ENCODE results near the gene PHKA1. TPM values are rescaled to one million over a fixed set of nuclear protein-coding genes. Genes with fewer than 3 reads are reported as not detected.

The PHKA1 gene
- total and polyA plus RNA-seq, 2 donors (not counting 1 experiment from before 2014, with no cell fraction given) = 2.0 to 9.1 TPM

- DNase-seq (ENCODE audit: low read depth in 2 of 2) = peak; percentile 84 to 91
- Histone ChIP-seq H3K4me1 (ENCODE audit: control insufficient read depth, extremely low read depth, insufficient read depth, low read length) (no peaks in the 10 kb centered on the region), H3K4me3 (replicated peaks in 1 of 4; ENCODE audit: control extremely low read depth in 1 of 4, insufficient read depth in 1 of 4, low read depth in 3 of 4, low read length in 4 of 4) (peak within 1 kb of the TSS; percentile 64 to 94 (median 76)), H3K9ac (ENCODE audit: insufficient read depth, low read length) (peak within 1 kb of the TSS; percentile 71), H4K20me1 (ENCODE audit: control insufficient read depth, extremely low read depth, insufficient read depth, low read length) (no peaks in the 10 kb centered on the region), H3K27ac (ENCODE audit: insufficient read depth, low read length) (peak within 1 kb of the TSS; percentile 83), H3K9me3 (ENCODE audit: control insufficient read depth, insufficient read depth, low read depth, low read length) (no peaks in the 10 kb centered on the region), H3K4me2 (ENCODE audit: extremely low read depth, insufficient read depth, low read length) (peak within 1 kb of the TSS; percentile 75), H3K27me3 (ENCODE audit: control insufficient read depth, insufficient read depth, low read length) (no peaks in the 10 kb centered on the region), H2AFZ (ENCODE audit: low read length) (peak within 1 kb of the TSS; percentile 93), H3K36me3 (ENCODE audit: control insufficient read depth, insufficient read depth, low read length) (no peaks in the 10 kb centered on the region), H3K79me2 (ENCODE audit: control insufficient read depth, insufficient read depth, low read length) (peaks cover 5% of the 10 kb centered on the region)
- TF ChIP-seq EZH2 (IDR thresholded peaks at IDR 0.05; ENCODE audit: low read length, missing control alignments) (no peak), CTCF (conservative IDR thresholded peaks at IDR 0.05 in 1 of 2, IDR thresholded peaks at IDR 0.05 in 1 of 2; ENCODE audit: low read depth in 1 of 2, low read length in 2 of 2) (no peak)
Measured at GRCh38 chrX:72572248-72573157, 141.6 kb downstream of the PHKA1 start, which contains the start of gene HDAC8. HDAC8 (minus strand) TSS chrX:72572843; CDS start chrX:72572761, 82 bp downstream.

- H3K36me3 ChIP-seq (ENCODE audit: control insufficient read depth, insufficient read depth, low read length) = no peaks in the 10 kb centered on the region
- peak; percentile 61 to 92 for DNase-seq (ENCODE audit: low read depth in 2 of 2)
- no peaks in the 10 kb centered on the region for H4K20me1 ChIP-seq (ENCODE audit: control insufficient read depth, extremely low read depth, insufficient read depth, low read length)
- H3K79me2 ChIP-seq (ENCODE audit: control insufficient read depth, insufficient read depth, low read length) = peaks cover 5% of the 10 kb centered on the region
- H3K4me3 ChIP-seq (replicated peaks in 1 of 4; ENCODE audit: control extremely low read depth in 1 of 4, insufficient read depth in 1 of 4, low read depth in 3 of 4, low read length in 4 of 4) = no peak overlapping the region
- H3K4me1 ChIP-seq (ENCODE audit: control insufficient read depth, extremely low read depth, insufficient read depth, low read length) = no peaks in the 10 kb centered on the region
- H3K9ac ChIP-seq (ENCODE audit: insufficient read depth, low read length) = no peak overlapping the region
- H3K27ac ChIP-seq (ENCODE audit: insufficient read depth, low read length) = no peak overlapping the region
- H2AFZ ChIP-seq (ENCODE audit: low read length) = no peak overlapping the region
- H3K27me3 ChIP-seq (ENCODE audit: control insufficient read depth, insufficient read depth, low read length) = no peaks in the 10 kb centered on the region
- H3K4me2 ChIP-seq (ENCODE audit: extremely low read depth, insufficient read depth, low read length) = no peak overlapping the region
- H3K9me3 ChIP-seq (ENCODE audit: control insufficient read depth, insufficient read depth, low read depth, low read length) = no peaks in the 10 kb centered on the region
- TF ChIP-seq EZH2 (IDR thresholded peaks at IDR 0.05; ENCODE audit: low read length, missing control alignments) (no peak), CTCF (conservative IDR thresholded peaks at IDR 0.05 in 1 of 2, IDR thresholded peaks at IDR 0.05 in 1 of 2; ENCODE audit: low read depth in 1 of 2, low read length in 2 of 2) (peak in 1 of 2 donors; percentile 9)
Measured at GRCh38 chrX:72569786-72570185, 144.3 kb downstream of the PHKA1 start.

GRCh38 chrX:72568406-72569092, 145.6 kb downstream of the PHKA1 start:
- H3K27ac ChIP-seq (ENCODE audit: insufficient read depth, low read length) = no peak overlapping the region

More at GRCh38 chrX:72568406-72569092, 145.6 kb downstream of the PHKA1 start:
- TF ChIP-seq EZH2 (IDR thresholded peaks at IDR 0.05; ENCODE audit: low read length, missing control alignments) (no peak), CTCF (conservative IDR thresholded peaks at IDR 0.05 in 1 of 2, IDR thresholded peaks at IDR 0.05 in 1 of 2; ENCODE audit: low read depth in 1 of 2, low read length in 2 of 2) (no peak)
- H3K27me3 ChIP-seq (ENCODE audit: control insufficient read depth, insufficient read depth, low read length) = no peaks in the 10 kb centered on the region
- H3K9me3 ChIP-seq (ENCODE audit: control insufficient read depth, insufficient read depth, low read depth, low read length) = no peaks in the 10 kb centered on the region
- no peak overlapping the region for H3K4me3 ChIP-seq (replicated peaks in 1 of 4; ENCODE audit: control extremely low read depth in 1 of 4, insufficient read depth in 1 of 4, low read depth in 3 of 4, low read length in 4 of 4)
- H3K4me1 ChIP-seq (ENCODE audit: control insufficient read depth, extremely low read depth, insufficient read depth, low read length) = no peaks in the 10 kb centered on the region
- H2AFZ ChIP-seq (ENCODE audit: low read length) = no peak overlapping the region
- H3K36me3 ChIP-seq (ENCODE audit: control insufficient read depth, insufficient read depth, low read length) = no peaks in the 10 kb centered on the region
- peaks cover 5% of the 10 kb centered on the region for H3K79me2 ChIP-seq (ENCODE audit: control insufficient read depth, insufficient read depth, low read length)
- H4K20me1 ChIP-seq (ENCODE audit: control insufficient read depth, extremely low read depth, insufficient read depth, low read length) = no peaks in the 10 kb centered on the region
- no peak overlapping the region for H3K9ac ChIP-seq (ENCODE audit: insufficient read depth, low read length)
- DNase-seq (ENCODE audit: low read depth in 2 of 2) = peak; percentile 51 to 73
- no peak overlapping the region for H3K4me2 ChIP-seq (ENCODE audit: extremely low read depth, insufficient read depth, low read length)

Data from fibroblast of lung (primary cell).